HG02610 (cell line): ENCODE measurements around the gene GATA2.

Source experiments
- ATAC-seq: cut with Tn5 transposase; IDR thresholded peaks from one replicate; pipeline ENCODE4 v1.9.1; 2021; ENCODE audit warnings: mild to moderate bottlenecking, moderate library complexity; ENCODE audit not compliant: unreplicated experiment

The GATA2 gene

DNA sequence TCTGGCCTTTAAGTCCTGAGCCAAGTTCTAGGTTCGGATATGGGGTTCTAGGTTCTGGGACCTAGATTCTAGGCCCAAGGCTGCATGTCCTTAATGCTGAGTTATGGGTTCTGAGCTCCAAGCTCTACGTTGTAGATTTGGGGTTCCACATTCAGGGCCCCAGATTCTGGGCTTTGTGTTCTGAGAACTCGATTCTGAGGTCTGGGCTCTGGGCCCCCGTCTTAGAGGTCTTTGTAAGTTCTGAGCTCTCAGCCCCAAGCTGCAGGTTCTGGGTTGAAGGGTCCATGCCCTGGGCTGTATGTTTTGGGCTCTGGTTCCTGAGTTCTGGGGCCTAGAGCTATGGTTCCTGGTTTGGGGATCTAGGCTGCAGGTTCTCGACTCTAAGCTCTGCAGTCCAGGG, 16.3 kb downstream of the GATA2 start:
- ATAC-seq = no peak

DNA sequence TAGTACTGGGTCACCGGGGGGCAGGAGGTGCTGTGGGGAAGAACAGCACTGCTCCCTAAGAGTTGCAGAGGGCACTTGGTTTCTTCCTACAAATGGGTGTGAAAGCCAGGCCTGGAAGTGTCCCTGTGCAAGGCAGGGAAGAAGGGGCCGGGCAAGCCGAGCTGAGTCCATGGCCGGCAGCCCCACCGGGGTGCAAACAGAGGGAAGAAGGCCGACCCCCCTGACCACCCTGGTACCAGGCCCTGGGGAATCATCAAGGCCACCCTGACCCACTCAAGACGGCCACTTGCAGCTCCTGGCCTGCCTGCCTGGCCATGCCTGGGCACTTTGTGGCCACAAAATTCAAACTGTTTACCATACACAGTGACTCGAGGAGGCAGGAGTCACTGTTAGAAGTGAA, 17.6 kb downstream of the GATA2 start:
- no peak for ATAC-seq

DNA sequence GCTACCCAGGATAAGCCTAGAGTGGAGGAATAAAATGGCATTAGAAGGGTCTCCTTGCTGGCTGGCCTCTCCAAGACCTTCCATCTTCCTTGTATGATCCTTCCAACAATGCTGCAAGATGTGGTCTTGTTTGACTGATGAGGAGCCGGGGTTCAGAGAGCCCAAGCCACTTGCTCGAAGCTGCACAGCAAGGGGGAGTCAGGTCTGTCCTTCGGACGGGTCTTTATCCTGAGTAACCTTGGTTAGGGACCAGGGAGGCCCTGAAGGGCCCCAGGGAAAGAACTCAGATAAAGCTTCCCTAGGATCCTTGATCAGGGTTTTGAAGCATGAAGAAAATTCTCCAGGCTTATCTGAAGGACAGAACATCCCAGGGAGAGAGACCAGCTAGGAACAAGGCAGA, 19.3 kb downstream of the GATA2 start:
- ATAC-seq = no peak

DNA sequence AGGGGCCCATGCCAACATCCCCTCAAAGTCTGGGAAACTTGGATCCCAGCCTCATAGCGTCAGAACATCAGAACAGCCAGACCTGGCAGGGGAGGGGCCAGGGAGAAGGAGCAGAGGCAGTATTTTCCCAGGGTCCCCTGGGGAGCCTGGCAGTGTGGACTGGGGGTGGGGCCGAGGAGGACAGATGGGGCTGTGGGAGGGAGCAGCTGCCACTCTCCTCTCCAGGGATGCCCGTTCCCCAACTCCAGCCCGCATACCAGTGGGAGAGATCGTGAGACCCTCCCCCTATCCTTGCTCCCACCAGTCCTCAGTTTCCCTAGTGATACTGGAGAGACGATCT, 19.9 kb downstream of the GATA2 start:
- no peak for ATAC-seq

DNA sequence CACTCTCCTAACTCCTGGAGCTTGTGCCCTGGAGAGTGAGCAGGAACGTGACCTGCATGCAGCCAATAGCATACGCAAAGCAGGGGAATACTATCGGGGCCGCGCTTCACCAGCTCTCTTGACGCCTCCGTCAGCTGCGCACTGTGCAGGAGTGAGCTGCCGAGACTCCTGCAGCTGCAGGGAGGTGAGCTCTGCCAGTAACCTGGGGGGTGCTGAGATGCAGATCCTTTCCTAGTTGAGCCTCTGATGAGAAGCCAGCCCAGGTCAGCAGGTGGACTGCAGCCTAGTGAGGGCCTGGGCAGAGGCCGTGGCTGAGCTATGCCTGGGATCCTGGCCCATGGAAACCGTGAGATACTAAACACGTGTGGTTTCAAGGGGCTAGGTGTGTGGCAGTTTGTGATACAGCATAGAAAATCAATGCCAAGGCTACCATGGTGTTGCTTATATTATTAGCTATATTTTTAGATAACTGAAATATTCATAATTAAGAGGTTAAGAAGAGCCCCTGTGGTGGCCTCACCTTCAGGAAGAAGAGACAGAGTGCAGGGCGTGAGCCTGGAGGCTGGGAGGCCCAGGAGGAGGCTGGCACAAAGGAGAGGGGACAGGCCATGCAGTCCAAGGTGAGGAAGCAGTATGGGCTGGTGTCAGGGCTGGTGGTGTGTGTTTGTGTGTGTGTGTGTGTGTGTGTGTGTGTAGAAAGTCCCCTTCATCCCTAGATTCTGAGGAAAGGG, 20.4 kb downstream of the GATA2 start:
- ATAC-seq = no peak

DNA sequence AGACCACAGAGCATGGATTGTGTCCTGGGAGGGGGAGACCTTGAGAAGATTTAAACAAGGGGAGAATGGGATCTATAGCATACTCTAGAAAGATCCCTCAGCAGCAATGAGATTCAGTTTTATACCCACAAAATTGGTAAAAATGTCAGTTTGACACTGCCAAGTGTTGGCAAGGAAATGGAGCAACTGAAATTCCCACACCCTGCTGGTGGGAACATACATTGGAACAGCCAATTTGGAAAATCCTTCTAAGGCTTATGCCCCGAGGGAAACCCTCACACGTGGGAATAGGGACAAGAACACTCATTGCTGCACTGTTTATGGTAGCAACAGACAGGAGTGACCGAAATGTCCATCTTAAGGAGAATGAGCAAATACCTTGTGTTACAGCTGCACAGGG, 21.3 kb downstream of the GATA2 start:
- ATAC-seq = no peak

DNA sequence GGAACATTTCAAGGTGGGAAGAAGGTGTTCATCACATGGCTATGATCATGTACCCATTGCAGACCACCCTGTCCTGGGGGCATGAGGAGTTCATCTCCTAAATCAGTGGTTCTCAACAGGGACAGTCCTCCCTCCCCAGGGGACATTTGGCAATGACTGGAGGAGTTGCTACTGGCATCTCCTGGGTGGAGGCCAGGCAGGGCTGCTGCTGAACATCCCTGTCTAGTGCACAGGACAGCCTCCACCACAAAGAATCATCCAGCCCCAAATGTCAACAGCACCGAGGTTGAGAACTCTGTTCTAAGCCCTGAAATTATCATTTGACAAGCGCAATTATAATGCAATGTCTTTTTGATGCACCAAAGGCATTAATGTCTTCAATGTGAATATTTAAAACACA, 21.9 kb downstream of the GATA2 start:
- no peak for ATAC-seq

DNA sequence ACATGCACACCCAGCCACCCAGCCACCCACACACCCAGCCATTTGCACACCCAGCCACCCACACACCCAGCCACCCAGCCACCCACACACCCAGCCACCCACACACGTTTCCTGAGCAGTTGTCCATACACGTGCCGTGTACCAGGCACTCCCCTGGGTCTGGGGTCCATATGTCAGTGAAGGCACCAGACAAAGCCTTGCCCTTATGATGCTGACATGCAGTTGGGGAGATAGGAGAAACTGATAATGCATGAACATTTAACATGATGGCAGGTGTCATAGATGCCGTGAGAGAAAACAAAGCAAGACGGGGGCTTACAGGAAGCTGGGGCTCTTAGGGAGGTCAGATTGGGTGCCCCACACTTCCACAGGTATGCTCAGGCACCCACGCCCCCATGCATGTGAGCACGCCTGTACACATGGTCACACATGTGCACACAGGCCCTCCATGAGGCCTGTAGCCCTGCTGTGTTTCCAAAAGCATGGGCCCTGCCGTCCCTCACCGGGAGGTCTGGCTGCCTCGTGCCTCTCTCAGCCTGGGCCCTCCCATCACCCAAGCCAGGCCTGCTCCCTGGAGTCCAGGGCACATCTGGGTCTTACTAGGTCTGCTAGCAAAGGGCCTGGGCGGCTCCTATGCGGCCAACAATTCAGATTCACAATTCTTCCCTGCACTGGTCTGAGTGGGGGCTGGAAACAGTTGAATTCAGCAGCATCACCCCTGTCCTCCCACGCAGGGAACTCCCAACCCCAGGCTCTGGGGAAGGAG, 22.7 kb downstream of the GATA2 start:
- no peak for ATAC-seq

DNA sequence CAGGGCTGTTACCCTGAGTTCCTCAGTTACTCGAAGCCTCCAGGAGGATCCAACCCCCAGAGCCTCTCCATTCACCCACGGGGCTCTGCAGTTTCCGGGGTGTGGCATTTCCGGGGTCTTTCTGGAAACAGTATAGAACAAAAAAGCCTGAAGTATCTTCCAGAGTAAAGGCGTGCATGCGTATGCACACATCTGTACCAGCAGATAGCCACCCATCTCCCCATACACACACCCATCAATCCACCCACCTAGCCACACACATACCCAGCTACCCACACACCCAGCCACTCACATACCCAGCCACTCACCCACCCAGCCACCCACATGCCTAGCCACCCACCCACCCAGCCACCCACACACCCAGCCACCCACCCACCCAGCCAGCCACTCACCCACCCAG, 23.4 kb downstream of the GATA2 start:
- no peak for ATAC-seq

DNA sequence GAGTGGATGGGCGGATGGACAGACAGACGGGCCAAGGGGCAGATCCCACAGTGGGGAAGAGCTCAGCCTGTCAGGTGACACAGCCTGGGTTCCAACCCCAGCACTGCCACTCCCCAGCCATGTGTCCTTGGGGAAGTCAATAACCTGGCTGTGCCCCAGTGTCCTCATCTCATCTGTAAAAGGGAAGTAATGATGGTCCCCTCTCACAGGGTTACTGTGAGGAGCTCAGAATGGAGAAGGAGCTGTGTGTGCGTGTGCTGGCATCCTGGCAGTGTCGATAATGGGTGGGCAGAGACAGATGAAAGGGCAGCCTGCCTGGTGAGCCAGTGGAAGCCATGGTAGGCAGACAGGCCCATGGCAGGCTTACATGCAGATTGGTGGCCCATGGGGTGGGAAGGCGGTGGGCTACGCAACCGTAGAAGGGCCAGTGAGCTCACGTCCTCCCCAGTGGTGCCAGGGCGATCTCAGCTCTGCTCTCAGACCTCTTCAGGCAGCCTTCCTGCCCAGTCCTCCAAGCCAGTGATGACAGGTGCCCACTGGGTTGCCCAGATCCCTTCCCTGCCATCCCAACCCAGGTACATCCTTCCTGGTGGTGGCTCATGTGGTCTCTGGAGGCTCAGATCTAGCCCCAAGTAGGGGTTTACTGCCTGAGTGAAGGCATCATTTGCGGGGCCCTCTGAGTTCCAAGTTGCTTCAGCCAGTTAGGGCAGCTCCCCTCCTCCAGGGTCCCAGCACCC, 24.0 kb downstream of the GATA2 start:
- ATAC-seq = no peak

DNA sequence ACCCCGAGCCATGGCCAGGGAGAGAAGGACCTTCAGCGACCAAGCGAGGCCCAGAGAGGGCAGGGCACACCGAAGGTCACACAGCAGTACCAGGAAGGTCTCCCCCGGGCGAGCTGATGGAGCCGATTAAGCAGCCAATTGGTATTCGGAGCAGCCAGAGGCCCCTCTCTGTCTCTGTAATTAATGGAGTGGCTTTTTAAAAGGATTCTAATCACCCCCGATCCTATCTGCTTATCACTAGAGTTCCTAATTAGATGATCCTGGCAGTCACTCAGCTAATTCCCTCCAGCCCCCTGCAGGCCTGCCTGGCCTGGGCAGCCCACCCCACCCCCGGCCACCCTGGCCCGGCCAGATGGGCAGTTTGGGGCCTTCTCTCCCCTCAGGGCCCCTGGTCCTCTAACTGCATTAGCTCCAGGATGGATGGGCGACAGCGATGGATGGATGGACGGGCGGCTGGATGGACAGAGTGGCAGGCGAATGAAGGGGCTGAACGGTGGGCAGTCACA, 24.7 kb downstream of the GATA2 start:
- no peak for ATAC-seq

DNA sequence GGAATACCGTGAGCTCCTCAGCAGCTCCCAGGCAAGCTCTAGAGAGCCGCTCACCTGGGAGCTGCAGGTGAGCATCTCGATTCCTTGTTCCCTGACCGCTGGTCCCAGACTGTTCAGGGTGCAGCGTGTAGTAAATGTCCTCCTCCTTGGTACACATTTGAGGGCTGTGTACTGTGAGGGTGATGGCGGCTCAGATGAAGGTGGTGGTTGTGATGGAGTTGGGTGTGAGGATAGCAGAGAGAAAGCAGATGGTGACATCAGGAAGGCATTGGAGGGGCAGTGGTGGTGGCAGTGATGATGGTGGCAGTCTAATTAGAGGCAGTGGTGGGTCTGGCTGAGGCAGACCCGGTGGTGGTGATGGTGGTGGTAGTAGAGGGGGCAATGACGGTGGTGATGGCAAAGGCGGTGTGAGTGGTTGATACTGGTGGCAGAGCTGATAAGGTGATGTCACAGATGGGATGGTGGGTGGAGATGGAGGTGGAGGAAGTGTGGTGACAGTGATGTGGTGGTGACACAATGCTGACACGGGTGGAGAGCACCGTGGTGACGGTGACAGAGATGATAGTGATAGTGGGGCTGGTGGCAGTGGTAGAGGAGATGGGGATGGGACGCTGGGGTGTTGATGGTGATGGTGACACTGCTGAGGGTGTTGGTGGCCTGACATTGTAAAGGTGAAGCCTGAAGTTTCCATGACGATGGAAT, 26.0 kb downstream of the GATA2 start, which contains the start of gene DNAJB8:
DNAJB8 (minus strand) TSS at position 51 of the 702 bp plus-strand sequence. CDS start 3,645 bp downstream, outside the sequence.
- no peak for ATAC-seq

DNA sequence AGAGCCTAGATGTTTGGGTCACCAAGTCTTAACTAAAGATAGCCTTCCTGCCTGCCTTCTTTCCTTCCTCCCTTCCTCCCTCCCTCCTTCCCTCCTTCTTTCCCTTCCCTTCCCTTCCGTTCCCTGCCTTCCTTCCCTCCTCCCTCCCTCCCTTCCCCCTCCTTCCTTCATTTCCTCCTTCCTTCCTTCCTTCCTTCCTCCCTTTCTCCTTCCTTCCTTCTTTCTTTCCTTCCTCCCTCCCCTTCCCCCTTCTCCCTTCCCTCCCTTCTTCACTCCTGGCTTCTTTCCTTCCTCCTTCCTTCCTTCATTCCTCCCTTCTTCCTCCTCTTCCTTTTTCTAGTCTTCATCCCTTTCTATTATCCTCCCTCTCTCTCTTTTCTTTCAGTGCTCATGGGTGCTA, 28.3 kb downstream of the GATA2 start:
- no peak for ATAC-seq

DNA sequence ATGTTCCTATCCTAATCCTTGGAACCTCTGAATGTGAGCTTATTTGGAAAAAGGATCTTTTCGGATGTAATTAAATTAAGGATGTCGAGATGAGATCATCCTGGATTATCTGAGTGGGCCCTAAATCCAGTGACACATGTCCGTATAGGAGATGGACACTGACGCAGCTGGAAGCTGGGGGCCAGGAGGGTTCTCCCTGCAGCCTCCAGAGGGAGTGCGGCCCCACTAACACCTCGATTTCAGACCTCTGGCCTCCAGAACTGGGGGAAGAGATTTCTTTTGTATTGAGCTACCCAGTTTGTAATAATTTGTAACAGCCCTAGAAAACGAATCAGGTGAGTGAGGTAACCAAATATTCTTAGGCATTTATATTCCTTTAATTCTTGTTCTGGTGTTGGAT, 28.8 kb downstream of the GATA2 start:
- ATAC-seq = no peak

DNA sequence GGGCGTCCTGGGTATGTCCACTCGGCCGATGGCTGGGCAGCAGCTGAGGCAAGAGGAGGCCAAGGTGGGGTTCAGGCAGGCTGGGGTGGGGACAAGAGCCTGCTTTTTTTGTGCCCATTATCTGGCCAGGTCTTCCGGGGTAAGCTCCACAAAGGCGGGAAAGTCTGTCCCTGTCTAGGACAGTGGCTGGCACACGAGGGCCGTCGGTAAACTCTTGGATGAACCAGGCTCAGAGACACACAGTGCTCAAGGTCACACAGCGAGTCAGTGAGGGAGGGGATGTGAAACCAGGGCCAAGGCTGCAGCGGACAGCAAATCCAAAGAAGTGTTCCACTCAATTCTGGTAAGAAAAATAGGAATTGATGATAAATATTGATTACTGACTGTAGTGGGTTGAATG, 29.2 kb downstream of the GATA2 start:
- ATAC-seq = no peak

DNA sequence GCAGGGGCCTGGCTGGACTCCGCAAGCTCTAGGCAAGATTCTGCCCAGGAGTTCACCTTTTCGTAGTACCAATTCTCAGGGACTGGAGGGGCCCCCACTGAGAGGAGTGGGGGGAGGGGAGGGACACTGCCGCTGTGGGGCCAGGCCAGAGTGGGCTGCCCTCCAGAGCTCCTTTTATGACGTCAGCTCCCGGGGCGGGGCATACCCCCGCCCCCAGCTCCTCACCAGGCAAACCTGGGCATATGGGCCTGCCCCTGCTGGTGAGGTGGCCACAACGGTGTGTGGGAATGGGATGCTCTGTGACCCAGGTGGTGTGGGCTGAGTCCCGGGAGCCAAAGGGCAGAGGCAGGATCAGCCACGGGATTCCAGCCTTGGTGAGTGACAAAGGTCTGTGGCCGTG, 29.6 kb downstream of the GATA2 start:
- ATAC-seq = no peak

DNA sequence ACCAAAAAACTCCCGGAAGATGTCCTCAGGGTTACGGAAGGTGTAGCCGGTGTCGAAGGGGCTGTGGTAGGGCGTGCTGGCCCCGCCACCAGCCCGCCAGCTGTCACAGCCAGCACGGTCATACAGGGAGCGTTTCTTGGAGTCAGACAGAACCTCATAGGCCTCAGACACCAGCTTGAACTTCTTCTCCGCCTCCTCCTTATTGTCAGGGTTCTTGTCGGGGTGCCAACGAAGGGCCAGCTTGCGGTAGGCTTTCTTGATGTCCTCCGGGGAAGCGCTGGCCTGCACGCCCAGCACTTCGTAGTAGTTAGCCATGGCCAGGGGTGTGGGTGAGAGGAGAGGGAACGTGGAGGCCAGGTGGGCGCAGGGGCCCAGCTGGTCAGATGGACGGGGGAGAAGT, 30.1 kb downstream of the GATA2 start:
- ATAC-seq = no peak

DNA sequence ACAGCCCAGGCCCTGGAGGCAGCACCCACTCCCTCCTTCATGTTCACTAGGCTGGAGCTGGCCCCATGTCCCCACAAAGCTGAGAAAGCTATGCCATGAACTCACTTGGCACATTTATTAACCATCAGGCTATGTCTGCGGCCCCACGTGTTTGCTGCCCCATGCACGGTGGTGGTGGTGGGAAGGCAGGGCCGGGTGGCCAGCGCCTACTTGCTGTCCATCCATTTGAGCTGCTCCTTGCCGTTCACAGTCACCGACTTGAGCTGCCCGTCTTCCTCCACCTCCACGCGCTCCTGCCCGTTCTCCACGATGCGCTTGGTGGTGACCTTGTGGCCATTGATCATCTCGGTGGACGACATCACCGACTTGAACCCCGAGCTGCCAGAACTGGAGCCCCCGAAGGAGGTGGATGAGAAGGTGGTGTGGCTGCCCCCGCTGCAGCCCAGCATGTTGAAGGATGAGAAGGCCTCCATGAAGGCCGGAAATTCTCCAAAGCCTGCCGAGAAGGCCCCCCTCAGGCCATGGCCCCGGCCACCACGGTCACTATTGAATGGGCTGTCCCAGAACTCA, 30.6 kb downstream of the GATA2 start:
- no peak for ATAC-seq

DNA sequence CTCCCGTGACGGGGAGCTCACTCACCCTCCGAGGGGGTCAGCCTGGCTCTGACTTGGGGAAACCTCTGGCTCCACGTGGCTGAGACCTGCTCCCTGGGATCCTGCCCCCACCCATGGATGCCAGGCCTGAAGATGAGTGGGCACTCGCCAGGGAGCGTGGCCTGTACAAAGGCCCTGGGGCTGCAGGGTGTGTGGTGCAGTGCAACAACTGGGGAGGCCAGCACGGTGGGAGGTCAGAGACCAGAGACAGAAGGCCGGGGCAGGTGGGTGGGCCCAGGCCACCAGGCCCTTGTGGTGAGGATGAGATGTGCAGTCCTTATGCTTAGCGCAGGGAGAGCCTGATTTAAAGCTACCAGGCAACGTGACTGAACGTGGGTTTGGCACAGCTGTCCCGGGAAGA, 31.3 kb downstream of the GATA2 start:
- no peak for ATAC-seq

DNA sequence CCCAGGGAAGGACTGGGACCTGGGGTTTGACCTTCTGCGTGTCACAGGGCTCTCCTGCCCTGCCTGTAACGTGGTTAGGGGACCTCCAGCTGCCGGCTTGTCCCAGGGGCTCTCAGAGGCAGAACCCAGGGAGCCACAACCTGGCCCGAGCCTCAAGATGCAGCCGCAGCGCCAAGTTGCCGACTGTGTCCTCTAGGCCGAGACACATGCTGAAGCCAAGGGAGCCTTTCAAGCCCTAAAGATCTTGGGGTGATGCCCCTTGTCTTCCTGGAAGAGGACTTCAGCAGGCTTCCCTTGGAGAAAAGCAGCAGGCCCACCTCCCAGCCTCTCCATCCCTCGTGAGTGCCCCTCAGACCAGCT, 33.6 kb downstream of the GATA2 start:
- no peak for ATAC-seq
